Measurements from ENCODE around the gene WNK2.

The WNK2 gene

GRCh38 chr9:93218671-93219420 lies 34.9 kb downstream of the WNK2 start:
- DNase-seq: no peak

- DNase-seq: no peak
Measured at GRCh38 chr9:93219692-93220091, 35.8 kb downstream of the WNK2 start.

GRCh38 chr9:93220627-93221026 lies 36.7 kb downstream of the WNK2 start:
- DNase-seq: no peak

- no peak for DNase-seq
Measured at GRCh38 chr9:93221044-93221443, 37.1 kb downstream of the WNK2 start.

DNA sequence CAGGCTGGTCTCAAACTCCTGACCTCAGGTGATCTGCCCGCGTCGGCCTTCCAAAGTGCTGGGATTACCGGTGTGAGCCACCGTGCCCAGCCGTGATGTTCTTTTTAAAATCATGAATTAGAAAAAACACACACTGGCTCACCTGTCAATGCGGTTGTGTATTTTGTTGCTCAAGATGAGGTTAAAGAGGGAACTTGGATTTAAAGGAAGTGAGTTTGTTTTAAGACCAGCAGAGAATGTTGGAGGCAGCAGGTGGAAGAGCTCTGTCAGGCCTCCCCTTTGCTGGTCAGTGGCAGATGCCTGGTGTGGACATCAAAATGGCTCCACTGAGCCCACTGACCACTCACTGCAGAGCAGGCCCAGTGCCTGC lies 38.9 kb downstream of the WNK2 start:
- DNase-seq: no peak

DNA sequence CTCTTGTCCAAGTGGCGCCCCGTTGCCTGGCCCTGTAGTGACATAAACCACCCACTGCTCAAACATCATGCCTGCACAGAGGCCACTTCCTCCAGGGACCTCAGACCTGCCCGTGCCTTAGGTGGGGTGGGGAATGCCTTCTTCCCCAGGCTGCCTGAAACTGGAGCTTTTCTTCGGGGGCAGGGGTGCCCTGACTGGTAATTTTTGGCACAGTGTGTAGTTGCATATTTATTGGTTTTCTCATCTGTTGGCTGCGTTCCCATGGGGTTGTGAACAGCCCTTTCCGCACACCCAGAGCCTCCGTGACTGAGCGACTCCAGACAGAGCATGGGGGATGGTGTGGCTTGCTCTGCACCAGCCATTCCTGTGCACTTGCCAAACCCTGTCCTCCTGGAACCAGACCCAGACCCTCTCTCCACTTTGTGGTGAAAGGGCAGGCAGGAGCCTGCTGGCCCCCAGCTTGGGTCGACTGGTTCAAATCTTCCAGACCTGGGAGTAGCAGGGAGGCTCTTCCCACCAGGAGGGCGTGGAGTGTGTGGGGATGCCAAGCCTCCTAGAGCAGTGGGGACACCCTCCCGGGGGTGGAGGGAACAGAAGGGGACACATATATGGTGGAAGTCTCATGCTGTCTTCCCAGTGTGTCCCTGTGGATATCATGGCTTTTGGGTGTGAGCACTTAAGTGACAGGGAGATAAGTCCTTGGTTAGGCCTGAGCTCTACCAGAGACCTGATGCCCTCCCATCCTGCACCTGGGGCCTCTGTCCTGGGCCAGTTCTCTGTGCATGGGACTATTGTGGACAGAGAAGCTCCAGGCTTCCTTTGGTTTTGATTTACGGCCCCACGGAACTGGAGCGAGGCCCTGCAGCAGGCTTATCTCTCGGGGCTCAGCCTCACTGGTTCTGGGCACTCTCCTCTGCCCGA lies 39.6 kb downstream of the WNK2 start:
- DNase-seq: peak; percentile 81

DNA sequence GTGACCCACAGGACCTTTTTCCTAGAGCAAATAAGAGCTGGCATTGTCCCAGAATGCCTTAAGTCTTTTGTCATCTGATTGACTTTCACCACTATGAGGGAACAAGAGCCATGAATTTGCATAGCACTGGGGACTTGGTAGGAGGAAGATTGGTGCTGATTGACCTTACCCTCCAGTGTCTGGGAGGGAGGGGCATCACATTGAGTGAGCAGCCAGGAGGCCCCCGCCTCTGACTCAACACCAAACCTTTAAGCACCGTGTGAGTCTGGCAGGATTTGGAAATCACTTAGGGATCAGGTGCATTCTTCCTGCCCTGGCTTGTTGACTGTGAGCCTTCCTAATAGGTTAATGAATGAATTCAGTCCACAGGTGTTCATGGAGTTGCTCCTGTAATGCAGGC lies 40.7 kb downstream of the WNK2 start:
- no peak for DNase-seq

DNA sequence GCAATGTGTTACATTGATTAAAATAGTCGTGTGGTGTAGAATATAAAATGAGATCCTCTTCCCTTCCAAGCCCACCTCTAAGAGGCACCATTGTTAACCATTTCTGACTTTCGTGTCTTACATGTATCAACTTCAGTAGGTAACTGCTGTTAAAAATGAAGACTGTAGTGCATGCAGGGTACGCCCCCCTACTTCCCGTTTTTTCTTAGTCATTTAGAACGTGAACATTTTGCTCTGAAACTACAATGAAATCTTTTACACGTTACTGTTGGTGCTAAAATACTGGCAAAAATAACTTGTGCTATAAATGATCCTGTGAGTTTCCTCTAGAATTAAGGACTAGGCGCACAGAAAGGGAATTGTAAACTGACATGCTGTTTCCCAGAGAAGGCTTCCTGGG lies 41.5 kb downstream of the WNK2 start:
- no peak for DNase-seq

GRCh38 chr9:93225892-93226291 lies 42.0 kb downstream of the WNK2 start:
- no peak for DNase-seq

DNA sequence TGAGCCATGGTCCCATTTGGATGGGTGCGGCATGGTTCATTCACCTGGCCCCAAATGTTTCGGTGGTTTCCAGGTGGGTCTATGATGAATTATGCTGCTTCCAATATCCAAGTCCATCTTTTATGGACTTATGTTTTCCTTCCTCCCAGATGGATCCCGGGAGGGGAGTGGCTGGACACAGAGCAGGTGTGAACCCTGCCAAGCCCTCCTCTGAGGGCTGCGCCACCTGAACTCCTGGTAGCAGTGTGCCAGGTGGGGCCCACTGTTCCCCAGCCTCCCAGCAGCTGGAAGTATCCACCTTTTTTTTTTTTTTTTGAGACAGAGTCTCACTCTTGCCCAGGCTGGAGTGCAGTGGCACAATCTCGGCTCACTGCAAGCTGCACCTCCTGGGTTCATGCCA lies 42.9 kb downstream of the WNK2 start:
- DNase-seq: no peak

DNA sequence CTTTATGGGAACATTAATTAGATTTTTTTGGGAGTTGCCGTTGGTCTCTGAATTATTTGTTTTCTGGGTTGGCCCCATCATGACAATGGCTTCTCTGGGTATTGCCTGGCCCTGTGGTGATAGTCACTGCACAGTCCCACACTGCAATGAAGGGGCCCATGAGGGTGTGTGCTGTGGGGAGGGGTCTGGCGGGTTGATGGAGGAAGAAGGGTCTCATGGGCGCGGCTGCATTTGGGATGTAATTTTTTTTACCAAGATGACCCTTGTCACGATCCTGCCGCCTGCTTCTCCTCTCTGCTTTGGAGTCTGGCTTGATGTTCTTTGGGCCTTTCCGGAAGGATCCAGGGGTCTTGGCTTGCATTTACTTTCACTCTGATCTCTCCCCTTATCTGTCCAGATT lies 44.1 kb downstream of the WNK2 start:
- DNase-seq: no peak

DNA sequence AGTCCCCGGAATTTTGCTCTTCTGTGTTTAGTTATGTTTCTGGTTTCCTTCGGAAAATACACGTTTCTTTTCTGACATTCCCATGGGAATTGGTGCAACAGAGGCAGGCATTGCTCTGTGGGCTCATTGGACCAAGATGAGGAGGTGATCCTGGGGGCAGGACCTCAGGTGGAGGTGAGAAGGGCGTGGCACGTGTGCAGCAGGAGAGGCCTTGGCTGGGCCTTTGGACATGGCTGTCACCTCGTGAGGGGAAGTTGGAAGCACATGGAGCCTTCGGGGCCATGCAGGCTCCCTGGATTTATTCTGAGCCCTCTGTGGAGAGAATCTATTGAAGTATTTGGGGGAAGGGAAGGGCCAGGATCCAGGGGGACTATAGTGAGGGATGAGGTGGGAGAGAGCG lies 44.5 kb downstream of the WNK2 start:
- no peak for DNase-seq

GRCh38 chr9:93229636-93230035 lies 45.7 kb downstream of the WNK2 start:
- no peak for DNase-seq

DNA sequence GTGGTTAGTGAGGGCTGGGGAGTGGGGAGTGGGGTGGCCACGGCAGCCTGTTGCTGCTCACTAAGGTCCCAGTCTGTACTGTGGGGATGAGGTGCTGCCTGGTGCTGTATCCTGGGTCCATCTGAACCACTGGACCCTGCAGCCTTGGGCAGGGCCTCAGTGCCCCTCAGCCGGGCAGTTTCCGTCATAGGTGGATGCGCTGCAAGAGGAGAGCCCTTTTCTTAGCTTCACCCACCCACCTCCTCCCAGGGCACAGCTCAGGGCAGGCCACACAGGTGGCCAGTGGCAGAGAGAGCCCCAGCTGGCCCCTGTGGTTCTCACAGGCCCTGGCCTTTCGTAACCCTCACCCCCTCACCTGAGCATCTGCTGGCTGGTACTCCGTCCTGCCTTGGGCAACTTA lies 46.2 kb downstream of the WNK2 start:
- no peak for DNase-seq

- no peak for DNase-seq
Measured at GRCh38 chr9:93230601-93231000, 46.7 kb downstream of the WNK2 start.

- no peak for DNase-seq
Measured at GRCh38 chr9:93231121-93231694, 47.3 kb downstream of the WNK2 start.

- no peak for DNase-seq
Measured at GRCh38 chr9:93231716-93232115, 47.8 kb downstream of the WNK2 start.

- DNase-seq: no peak
Measured at GRCh38 chr9:93232388-93232960, 48.5 kb downstream of the WNK2 start.

DNA sequence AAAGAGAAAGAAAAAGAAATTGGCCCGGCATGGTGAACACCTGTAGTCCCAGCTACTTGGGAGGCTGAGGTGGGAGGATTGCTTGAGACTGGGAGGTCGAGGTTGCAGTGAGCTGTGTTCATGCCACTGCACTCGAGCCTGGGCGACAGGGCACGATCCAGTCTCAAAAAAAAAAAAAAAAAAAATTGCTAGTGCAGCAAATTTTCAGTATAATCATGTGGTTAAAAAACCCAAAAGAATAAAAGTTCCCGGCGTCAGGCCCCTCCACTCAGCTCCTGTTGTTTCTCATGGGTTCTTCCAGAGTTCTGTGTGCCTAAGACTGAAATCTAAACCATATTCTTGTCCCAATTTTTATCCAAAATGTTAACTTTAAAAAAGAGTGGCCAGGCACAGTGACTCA lies 49.1 kb downstream of the WNK2 start:
- no peak for DNase-seq

- DNase-seq: no peak
Measured at GRCh38 chr9:93234600-93234999, 50.7 kb downstream of the WNK2 start.

DNA sequence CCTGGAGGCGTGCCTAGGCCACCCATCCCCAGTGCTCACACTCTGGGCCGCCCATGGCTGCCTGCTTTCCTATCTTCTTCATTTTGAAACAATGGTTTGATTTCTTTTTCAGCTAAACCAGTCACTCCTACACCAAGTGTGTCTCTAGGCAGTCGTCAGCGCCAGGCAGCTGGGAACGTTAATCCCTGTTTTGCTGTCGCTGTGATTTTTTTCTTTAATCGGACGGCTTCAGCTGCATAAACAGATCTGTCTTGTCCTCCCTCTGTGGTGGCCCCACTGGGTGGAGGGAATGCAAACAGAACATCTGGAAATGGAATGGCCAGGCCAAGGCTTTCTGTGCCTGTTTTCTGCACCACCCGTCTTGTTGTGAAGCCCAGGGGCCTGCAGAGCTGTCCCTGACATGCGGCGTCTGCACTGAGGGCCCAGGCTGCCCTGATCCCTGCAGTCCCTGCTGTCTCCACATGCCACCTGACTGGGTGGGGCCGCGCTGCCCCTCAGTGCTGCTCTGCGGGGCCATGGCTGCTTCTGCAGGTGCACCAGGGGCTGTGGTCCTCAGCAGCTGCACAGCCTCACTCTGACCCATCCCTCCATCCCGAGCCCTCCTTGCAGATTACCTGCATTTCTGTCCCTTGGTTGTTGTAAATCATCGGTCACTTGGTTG lies 51.5 kb downstream of the WNK2 start:
- DNase-seq: no peak

- DNase-seq: no peak
Measured at GRCh38 chr9:93236541-93237206, 52.7 kb downstream of the WNK2 start.

Measured in fibroblast of skin of back (primary cell).